HG03103 (cell line): ENCODE results near the gene CD28.

Source experiments
- ATAC-seq: cut with Tn5 transposase; IDR thresholded peaks from one replicate; pipeline ENCODE4 v1.9.1; 2021; ENCODE audit warnings: low read depth; ENCODE audit not compliant: unreplicated experiment

CD28 gene

GRCh38 chr2:203706403-203706802, at the start of gene CD28:
Gene CD28, plus strand, starts transcription at chr2:203706639. Its CDS starts 58 bp downstream, at chr2:203706697.
- peak; percentile 98 for ATAC-seq

- ATAC-seq, result peak; percentile 81
Observed at GRCh38 chr2:203659331-203660049, 46.9 kb upstream of the CD28 start.

- ATAC-seq, result no peak
Observed at GRCh38 chr2:203660465-203660864, 46.0 kb upstream of the CD28 start.

- no peak for ATAC-seq
Observed at GRCh38 chr2:203661279-203661908, 45.0 kb upstream of the CD28 start.

- ATAC-seq, result no peak
Observed at GRCh38 chr2:203662487-203662886, 44.0 kb upstream of the CD28 start.

- ATAC-seq, result no peak
Observed at GRCh38 chr2:203662951-203663350, 43.5 kb upstream of the CD28 start.

- ATAC-seq, result no peak
Observed at GRCh38 chr2:203664029-203664755, 42.2 kb upstream of the CD28 start.

- ATAC-seq, result no peak
Observed at GRCh38 chr2:203667838-203668237, 38.6 kb upstream of the CD28 start.

- no peak for ATAC-seq
Observed at GRCh38 chr2:203669820-203670219, 36.6 kb upstream of the CD28 start.

- no peak for ATAC-seq
Observed at GRCh38 chr2:203670939-203671338, 35.5 kb upstream of the CD28 start.

- no peak for ATAC-seq
Observed at GRCh38 chr2:203671876-203672275, 34.6 kb upstream of the CD28 start.

- ATAC-seq, result no peak
Observed at GRCh38 chr2:203672856-203673255, 33.6 kb upstream of the CD28 start.

- peak; percentile 96 for ATAC-seq
Observed at GRCh38 chr2:203673933-203674332, 32.5 kb upstream of the CD28 start.

- ATAC-seq, result no peak
Observed at GRCh38 chr2:203675086-203675485, 31.4 kb upstream of the CD28 start.

GRCh38 chr2:203678971-203679370, 27.5 kb upstream of the CD28 start:
- ATAC-seq, result no peak

GRCh38 chr2:203679401-203679800, 27.0 kb upstream of the CD28 start:
- ATAC-seq, result no peak

- no peak for ATAC-seq
Observed at GRCh38 chr2:203681978-203682377, 24.5 kb upstream of the CD28 start.

GRCh38 chr2:203682688-203683130, 23.7 kb upstream of the CD28 start:
- ATAC-seq, result no peak

- ATAC-seq, result no peak
Observed at GRCh38 chr2:203683421-203683820, 23.0 kb upstream of the CD28 start.

GRCh38 chr2:203683932-203684556, 22.4 kb upstream of the CD28 start:
- peak; percentile 63 for ATAC-seq

GRCh38 chr2:203685081-203685621, 21.3 kb upstream of the CD28 start:
- ATAC-seq, result no peak
